Measurements from ENCODE around the gene IKZF4. TPM values are rescaled to one million over a fixed set of nuclear protein-coding genes. Genes with fewer than 3 reads are reported as not detected.

Gene IKZF4
- total RNA-seq, 1 experiment from 2014 or later: 13.9 TPM

GRCh38 chr12:55982319-55982936 lies 38.4 kb upstream of the IKZF4 start:
- no peak overlapping the region for H3K4me2 ChIP-seq (ENCODE audit: insufficient read depth, insufficient read length, low read length)
- H4K91ac ChIP-seq (ENCODE audit: insufficient read length, low read depth, low read length): no peak overlapping the region
- 0 out of 2 replicates have a peak, but pooled peaks cover 3% of the 10 kb centered on the region for H3K79me2 ChIP-seq (ENCODE audit: insufficient read depth, low read length)
- H3K18ac ChIP-seq (ENCODE audit: insufficient read length, low read depth, low read length): no peak overlapping the region
- no peak overlapping the region for H3K4ac ChIP-seq (ENCODE audit: low read depth, low read length)
- no peak overlapping the region for H2BK12ac ChIP-seq (ENCODE audit: insufficient read length, low read depth, low read length)
- H4K20me1 ChIP-seq (ENCODE audit: control insufficient read depth, insufficient read depth, insufficient read length): no peaks in the 10 kb centered on the region
- DNase-seq: no peak
- Mint-ChIP-seq H3K9me3 (no peaks in the 10 kb centered on the region; a peak in 1 of 5 replicates), H3K36me3 (ENCODE audit: insufficient read depth in 1 of 3, low read depth in 3 of 3) (peaks cover 16 to 64% (median 55%) of the 10 kb centered on the region in 3 experiments; a peak in 6 of 7 replicates), H3K27ac (no peak overlapping the region), H3K27me3 (ENCODE audit: low read depth) (no peaks in the 10 kb centered on the region), H3K4me1 (no peaks in the 10 kb centered on the region), H3K4me3 (no peak overlapping the region)
- no peaks in the 10 kb centered on the region for H3K27me3 ChIP-seq (ENCODE audit: insufficient read depth, low read length)
- no peak overlapping the region for H2BK120ac ChIP-seq (ENCODE audit: low read depth, low read length, poor library complexity, severe bottlenecking)
- H3K23me2 ChIP-seq (ENCODE audit: insufficient read length, low read depth, low read length, poor library complexity, severe bottlenecking): no peaks in the 10 kb centered on the region
- no peak overlapping the region for H3K56ac ChIP-seq (ENCODE audit: insufficient read length, low read depth, low read length)
- no peak overlapping the region for H2BK15ac ChIP-seq (ENCODE audit: low read depth, low read length)
- H3K79me1 ChIP-seq (ENCODE audit: insufficient read depth, low read depth, low read length, poor library complexity, severe bottlenecking): no peaks in the 10 kb centered on the region
- H3K9me3 ChIP-seq (ENCODE audit: control insufficient read depth, low read depth, low read length): no peaks in the 10 kb centered on the region
- no peak overlapping the region for H3T11ph ChIP-seq (ENCODE audit: low read length)
- TF ChIP-seq, protein P1, sequence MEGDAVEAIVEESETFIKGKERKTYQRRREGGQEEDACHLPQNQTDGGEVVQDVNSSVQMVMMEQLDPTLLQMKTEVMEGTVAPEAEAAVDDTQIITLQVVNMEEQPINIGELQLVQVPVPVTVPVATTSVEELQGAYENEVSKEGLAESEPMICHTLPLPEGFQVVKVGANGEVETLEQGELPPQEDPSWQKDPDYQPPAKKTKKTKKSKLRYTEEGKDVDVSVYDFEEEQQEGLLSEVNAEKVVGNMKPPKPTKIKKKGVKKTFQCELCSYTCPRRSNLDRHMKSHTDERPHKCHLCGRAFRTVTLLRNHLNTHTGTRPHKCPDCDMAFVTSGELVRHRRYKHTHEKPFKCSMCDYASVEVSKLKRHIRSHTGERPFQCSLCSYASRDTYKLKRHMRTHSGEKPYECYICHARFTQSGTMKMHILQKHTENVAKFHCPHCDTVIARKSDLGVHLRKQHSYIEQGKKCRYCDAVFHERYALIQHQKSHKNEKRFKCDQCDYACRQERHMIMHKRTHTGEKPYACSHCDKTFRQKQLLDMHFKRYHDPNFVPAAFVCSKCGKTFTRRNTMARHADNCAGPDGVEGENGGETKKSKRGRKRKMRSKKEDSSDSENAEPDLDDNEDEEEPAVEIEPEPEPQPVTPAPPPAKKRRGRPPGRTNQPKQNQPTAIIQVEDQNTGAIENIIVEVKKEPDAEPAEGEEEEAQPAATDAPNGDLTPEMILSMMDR (conservative IDR thresholded peaks at IDR 0.05): no peak
- no peak overlapping the region for H3K23ac ChIP-seq (ENCODE audit: insufficient read length, low read depth, low read length)
- no peak overlapping the region for H2AFZ ChIP-seq (ENCODE audit: low read length)
- no peak overlapping the region for H3K14ac ChIP-seq (ENCODE audit: insufficient read depth, low read length)
- H2BK5ac ChIP-seq (ENCODE audit: insufficient read length, low read length): no peak overlapping the region
- no peak overlapping the region for H3K27ac ChIP-seq (ENCODE audit: insufficient read length, low read depth, low read length)
- no peak overlapping the region for H4K8ac ChIP-seq (replicated peaks; ENCODE audit: insufficient read length, low read depth, low read length)
- no peak overlapping the region for H2BK20ac ChIP-seq (ENCODE audit: low read depth, low read length, poor library complexity, severe bottlenecking)
- H4K5ac ChIP-seq (ENCODE audit: insufficient read length, low read depth, low read length): no peak overlapping the region
- no CpG with 5 or more reads among the region's 3 CpGs for WGBS (ENCODE audit: extremely low coverage, insufficient read length, low lambda C conversion rate)
- H3K9ac ChIP-seq (ENCODE audit: extremely low read depth, insufficient read length, low read length): no peak overlapping the region
- no peak overlapping the region for H2AK5ac ChIP-seq (ENCODE audit: insufficient read length, low read length)
- no peaks in the 10 kb centered on the region for H3K4me1 ChIP-seq (ENCODE audit: insufficient read depth, low read length)
